COLO829 (cell line): ENCODE measurements around the gene RTRAF.
A peak's percentile ranks its signal among the peaks of the same experiment; 100 is the strongest.

Experiments
- DNase-seq: peaks from one replicate; pipeline ENCODE4 v3.0.0; 2012; ENCODE audit warnings: low spot score

Gene RTRAF

GRCh38 chr14:51989293-51990234 lies at the start of gene RTRAF:
RTRAF (plus strand) TSS chr14:51989546; CDS start chr14:51989640, 94 bp downstream.
- DNase-seq, result peak; percentile 92

- no peak for DNase-seq
These were observed 49.5 kb upstream of the RTRAF start for GRCh38 chr14:51939755-51940301.

GRCh38 chr14:51942971-51943370 lies 46.4 kb upstream of the RTRAF start:
- DNase-seq, result no peak

- DNase-seq, result no peak
These were observed 39.3 kb upstream of the RTRAF start for GRCh38 chr14:51950007-51950406.

- DNase-seq, result no peak
These were observed 37.7 kb upstream of the RTRAF start for GRCh38 chr14:51951656-51952055.

GRCh38 chr14:51954031-51954430 lies 35.3 kb upstream of the RTRAF start:
- DNase-seq, result peak; percentile 81

GRCh38 chr14:51954657-51955056 lies 34.7 kb upstream of the RTRAF start:
- DNase-seq, result peak; percentile 32

GRCh38 chr14:51957950-51958349 lies 31.4 kb upstream of the RTRAF start:
- no peak for DNase-seq

GRCh38 chr14:51959928-51960327 lies 29.4 kb upstream of the RTRAF start:
- no peak for DNase-seq

- no peak for DNase-seq
These were observed 28.5 kb upstream of the RTRAF start for GRCh38 chr14:51960866-51961265.

- DNase-seq, result no peak
These were observed 26.6 kb upstream of the RTRAF start for GRCh38 chr14:51962711-51963110.

GRCh38 chr14:51963286-51963685 lies 26.1 kb upstream of the RTRAF start:
- DNase-seq, result peak; percentile 51

- no peak for DNase-seq
These were observed 21.8 kb upstream of the RTRAF start for GRCh38 chr14:51967521-51967920.

- no peak for DNase-seq
These were observed 19.4 kb upstream of the RTRAF start for GRCh38 chr14:51969852-51970540.

GRCh38 chr14:51972566-51972965 lies 16.8 kb upstream of the RTRAF start:
- no peak for DNase-seq

GRCh38 chr14:51977075-51977474 lies 12.3 kb upstream of the RTRAF start:
- no peak for DNase-seq

- no peak for DNase-seq
These were observed 10.7 kb upstream of the RTRAF start for GRCh38 chr14:51978681-51979085.

GRCh38 chr14:51979088-51979709 lies 10.1 kb upstream of the RTRAF start:
- peak; percentile 83 for DNase-seq

- DNase-seq, result no peak
These were observed 8.0 kb upstream of the RTRAF start for GRCh38 chr14:51981218-51981854.

GRCh38 chr14:51988221-51988620 lies 1.1 kb upstream of the RTRAF start:
- DNase-seq, result no peak

GRCh38 chr14:51990488-51990887 lies 1.1 kb downstream of the RTRAF start:
- no peak for DNase-seq
